Measurements from ENCODE around the gene EFEMP1.

- TF ChIP-seq CTCF (conservative IDR thresholded peaks at IDR 0.05) (no peak), EZH2 (IDR thresholded peaks at IDR 0.05; ENCODE audit: low read depth) (no peak)
These were observed 84.9 kb downstream of the EFEMP1 start for GRCh38 chr2:55838653-55839052.

Data from PC-9 (cell line).